H1 (cell line): ENCODE measurements around the gene GRIN3A. TPM values are rescaled to one million over a fixed set of nuclear protein-coding genes. Genes with fewer than 3 reads are reported as not detected.

ENCODE experiments used
- CTCF ChIA-PET: fragments of 300-600 bp; sonication (Branson Sonifier 250); formaldehyde crosslinking; loops from one replicate; lab custom pipeline; 2021; ENCODE audit not compliant: partially characterized antibody; lab: Charles Lee
- POLR2A ChIA-PET: fragments of 300-600 bp; sonication (Branson Sonifier 250); formaldehyde crosslinking; loops from one replicate; lab custom pipeline; 2021; ENCODE audit warnings: inconsistent platforms; ENCODE audit not compliant: partially characterized antibody; lab: Charles Lee
- DNase-seq, 2 experiments: peaks; one replicate each; pipeline versions ENCODE4 v3.0.0 to v3.0.0-alpha.2; 2010 to 2022; ENCODE audit warnings: low spot score in 2 of 2, low read depth in 1 of 2, mixed read lengths in 1 of 2
- FAIRE-seq: peaks from 2 replicates; lab custom pipeline; 2011; peaks lifted over from hg19 to GRCh38; lab: Jason Lieb, UNC
- H2AFZ ChIP-seq: 2 replicates; pipeline ENCODE4 v1.8.1; 2012; ENCODE audit warnings: low read length, inconsistent platforms
- H2AK5ac ChIP-seq: 2 replicates; pipeline ENCODE4 v1.6.1; 2013; ENCODE audit warnings: low read depth, low read length
- H2BK120ac ChIP-seq: replicated peaks from 2 replicates; pipeline ENCODE3; 2013; ENCODE audit warnings: low read depth, low read length, inconsistent platforms
- H2BK12ac ChIP-seq: 2 replicates; pipeline ENCODE4 v1.6.1; 2013; ENCODE audit warnings: low read depth, low read length
- H2BK15ac ChIP-seq: 2 replicates; pipeline ENCODE4 v1.6.1; 2013; ENCODE audit warnings: low read length
- H2BK20ac ChIP-seq: 2 replicates; pipeline ENCODE4 v1.6.1; 2013; ENCODE audit warnings: low read length
- H2BK5ac ChIP-seq: 2 replicates; pipeline ENCODE4 v1.6.1; 2013; ENCODE audit warnings: low read depth, low read length
- H3K14ac ChIP-seq: 2 replicates; pipeline ENCODE4 v1.6.1; 2013; ENCODE audit warnings: inconsistent platforms; ENCODE audit not compliant: insufficient read length
- H3K18ac ChIP-seq: 2 replicates; pipeline ENCODE4 v1.6.1; 2013; ENCODE audit warnings: low read length; ENCODE audit errors: extremely low read depth
- H3K23ac ChIP-seq: 2 replicates; pipeline ENCODE4 v1.6.1; 2013; ENCODE audit warnings: inconsistent platforms; ENCODE audit not compliant: insufficient read length
- H3K23me2 ChIP-seq: 2 replicates; pipeline ENCODE4 v1.6.1; 2013; ENCODE audit warnings: low read depth, low read length
- H3K27ac ChIP-seq: 2 replicates; pipeline ENCODE4 v1.6.1; 2011; ENCODE audit warnings: low read depth, low read length, inconsistent platforms
- H3K27me3 ChIP-seq, 4 experiments: replicated peaks in 1 of 4; 1 replicate in 1 of 4; 2 replicates in 3 of 4; pipeline versions ENCODE4 v1.6.1 to v1.8.1; 2011 to 2013; ENCODE audit warnings: low read length in 3 of 4, mild to moderate bottlenecking in 3 of 4, inconsistent platforms in 2 of 4, mixed read lengths in 2 of 4, moderate library complexity in 1 of 4; ENCODE audit not compliant: control insufficient read depth in 3 of 4, insufficient read depth in 3 of 4; ENCODE audit errors: extremely low read depth in 1 of 4
- H3K36me3 ChIP-seq, 4 experiments: 2 replicates each; pipeline versions ENCODE4 v1.6.1 to v1.8.1; 2011 to 2013; ENCODE audit warnings: mild to moderate bottlenecking in 4 of 4, low read length in 3 of 4, moderate library complexity in 2 of 4, control low read depth in 1 of 4, inconsistent platforms in 1 of 4; ENCODE audit not compliant: insufficient read depth in 4 of 4, control insufficient read depth in 2 of 4
- H3K4ac ChIP-seq: replicated peaks from 2 replicates; pipeline ENCODE3; 2013; ENCODE audit warnings: low read length, low read depth, mixed read lengths, inconsistent platforms; ENCODE audit not compliant: insufficient read length
- H3K4me1 ChIP-seq, 4 experiments: replicated peaks in 1 of 4; 1 replicate in 1 of 4; 2 replicates in 3 of 4; pipeline versions ENCODE4 v1.6.1 to v1.8.1; 2011 to 2013; ENCODE audit warnings: low read length in 3 of 4, inconsistent platforms in 2 of 4, mixed read lengths in 1 of 4; ENCODE audit not compliant: insufficient read depth in 4 of 4, control insufficient read depth in 3 of 4
- H3K4me2 ChIP-seq, 2 experiments: 2 replicates each; pipeline versions ENCODE4 v1.6.1 to v1.8.1; 2011 to 2013; ENCODE audit warnings: low read depth in 2 of 2, low read length in 2 of 2, control low read depth in 1 of 2, inconsistent platforms in 1 of 2, mild to moderate bottlenecking in 1 of 2; ENCODE audit not compliant: insufficient read depth in 1 of 2
- H3K4me3 ChIP-seq, 4 experiments: fragments of 200-600, 300-600 bp in 1 of 4; sonication (generic), shearing (Covaris generic), sonication (Bioruptor Twin) in 1 of 4; 2 replicates each; pipeline versions ENCODE4 v1.5.1 to v1.8.1; 2011 to 2016; ENCODE audit warnings: low read length in 4 of 4, low read depth in 3 of 4, control low read depth in 2 of 4, inconsistent platforms in 2 of 4, mild to moderate bottlenecking in 2 of 4, mixed read lengths in 1 of 4, moderate library complexity in 1 of 4; ENCODE audit not compliant: insufficient read depth in 2 of 4; ENCODE audit errors: extremely low read depth in 1 of 4
- H3K56ac ChIP-seq: replicated peaks from 2 replicates; pipeline ENCODE3; 2013; ENCODE audit warnings: low read depth, mild to moderate bottlenecking, mixed read lengths, low read length, inconsistent platforms; ENCODE audit not compliant: insufficient read length
- H3K79me1 ChIP-seq: 2 replicates; pipeline ENCODE4 v1.6.1; 2013; ENCODE audit warnings: low read depth, low read length, control low read depth
- H3K79me2 ChIP-seq, 2 experiments: 2 replicates each; pipeline versions ENCODE4 v1.6.1 to v1.8.1; 2012 to 2013; ENCODE audit warnings: low read length in 2 of 2, mild to moderate bottlenecking in 2 of 2, inconsistent platforms in 1 of 2; ENCODE audit not compliant: insufficient read depth in 2 of 2, control insufficient read depth in 1 of 2
- H3K9ac ChIP-seq, 4 experiments: replicated peaks in 1 of 4; 1 replicate in 1 of 4; 2 replicates in 3 of 4; pipeline versions ENCODE4 v1.6.1 to v1.8.1; 2011 to 2013; ENCODE audit warnings: low read depth in 3 of 4, low read length in 3 of 4, control low read depth in 2 of 4, mild to moderate bottlenecking in 2 of 4, moderate library complexity in 2 of 4, inconsistent platforms in 1 of 4; ENCODE audit errors: extremely low read depth in 1 of 4
- H3K9me3 ChIP-seq, 2 experiments: 2 replicates each; pipeline versions ENCODE4 v1.6.1 to v1.8.1; 2012 to 2013; ENCODE audit warnings: mild to moderate bottlenecking in 2 of 2, moderate library complexity in 2 of 2, control low read depth in 1 of 2, inconsistent platforms in 1 of 2, low read depth in 1 of 2, low read length in 1 of 2, mixed read lengths in 1 of 2; ENCODE audit not compliant: insufficient read depth in 2 of 2
- H4K20me1 ChIP-seq, 2 experiments: replicated peaks in 1 of 2; 2 replicates each; pipeline versions ENCODE3 to v1.8.1; 2011 to 2013; ENCODE audit warnings: inconsistent platforms in 2 of 2, low read length in 2 of 2, mild to moderate bottlenecking in 1 of 2; ENCODE audit not compliant: insufficient read depth in 2 of 2, control insufficient read depth in 1 of 2
- H4K5ac ChIP-seq: 2 replicates; pipeline ENCODE4 v1.6.1; 2013; ENCODE audit warnings: low read length, low read depth, mixed read lengths, inconsistent platforms; ENCODE audit not compliant: insufficient read length
- H4K8ac ChIP-seq: 2 replicates; pipeline ENCODE4 v1.8.0; 2013; ENCODE audit warnings: mild to moderate bottlenecking, moderate library complexity, low read length, inconsistent platforms; ENCODE audit not compliant: insufficient read depth; ENCODE audit errors: extremely low read depth
- H4K91ac ChIP-seq: replicated peaks from 2 replicates; pipeline ENCODE3; 2013; ENCODE audit warnings: low read length, mixed read lengths, inconsistent platforms; ENCODE audit not compliant: insufficient read length
- CBX5 ChIP-seq: fragments of 300-800, 300-1000 bp; sonication (generic); IDR thresholded peaks from 2 replicates; pipeline ENCODE4 v1.7.1; 2016; ENCODE audit warnings: antibody characterized with exemption, low read length, low read depth
- CHD1 ChIP-seq: IDR thresholded peaks from 2 replicates; pipeline ENCODE4 v1.6.1; 2012; ENCODE audit warnings: low read depth, low read length, improper control_type of control experiment
- E2F6 ChIP-seq: IDR thresholded peaks from 2 replicates; pipeline ENCODE4 v1.6.1; 2012; ENCODE audit warnings: inconsistent platforms
- EP300 ChIP-seq, 2 experiments: IDR thresholded peaks; 1 replicate in 1 of 2; 2 replicates in 1 of 2; pipeline ENCODE4 v1.6.1; 2011 to 2012; ENCODE audit warnings: low read depth in 2 of 2, low read length in 2 of 2, mild to moderate bottlenecking in 2 of 2, borderline replicate concordance in 1 of 2, inconsistent platforms in 1 of 2, moderate library complexity in 1 of 2
- HDAC2 ChIP-seq, 2 experiments: fragments of 300-600 bp in 1 of 2; sonication (generic) in 1 of 2; IDR thresholded peaks; 2 replicates each; pipeline ENCODE4 v1.6.1; 2011 to 2012; ENCODE audit warnings: low read depth in 2 of 2, low read length in 2 of 2, mild to moderate bottlenecking in 2 of 2, moderate library complexity in 2 of 2, borderline replicate concordance in 1 of 2, inconsistent platforms in 1 of 2
- MAFK ChIP-seq: IDR thresholded peaks from 2 replicates; pipeline ENCODE4 v1.6.1; 2012; ENCODE audit warnings: low read depth, mild to moderate bottlenecking, improper control_type of control experiment, low read length
- MAX ChIP-seq: IDR thresholded peaks from 2 replicates; pipeline ENCODE4 v1.6.1; 2012; ENCODE audit warnings: inconsistent platforms
- POLR2AphosphoS5 ChIP-seq: IDR thresholded peaks from 2 replicates; pipeline ENCODE4 v1.6.1; 2011; ENCODE audit warnings: low read depth, low read length
- RFX5 ChIP-seq: IDR thresholded peaks from 2 replicates; pipeline ENCODE4 v1.6.1; 2011; ENCODE audit warnings: low read depth, low read length, improper control_type of control experiment, borderline replicate concordance
- SAP30 ChIP-seq: fragments of 300-600 bp; sonication (generic); IDR thresholded peaks from 2 replicates; pipeline ENCODE4 v1.7.1; 2012; ENCODE audit warnings: low read length, moderate library complexity, mild to moderate bottlenecking, inconsistent platforms; ENCODE audit not compliant: insufficient read depth, insufficient replicate concordance
- TAF1 ChIP-seq: IDR thresholded peaks from 2 replicates; pipeline ENCODE4 v1.6.1; 2011; ENCODE audit warnings: mild to moderate bottlenecking, low read depth, low read length
- YY1 ChIP-seq: IDR thresholded peaks from 2 replicates; pipeline ENCODE4 v1.6.1; 2011; ENCODE audit warnings: low read depth, mild to moderate bottlenecking, low read length
- ZNF274 ChIP-seq: IDR thresholded peaks from 2 replicates; pipeline ENCODE4 v1.7.0; 2012; ENCODE audit warnings: low read length, borderline replicate concordance; ENCODE audit errors: extremely low read depth
- polyA plus RNA-seq, 7 experiments: library from polyadenylated mRNA; depleted of rRNA in 3 of 7; stranded (reverse) in 5 of 7; unstranded in 2 of 7; fragments of >200 nt in 5 of 7; fragments of 200-250 nt in 2 of 7; gene quantifications; 1 replicate in 5 of 7; 2 replicates in 1 of 7; 4 replicates in 1 of 7; pipeline versions ENCODE4 v1.2.1 to v1.2.3, GENCODE V29; 2011 to 2013; ENCODE audit warnings: missing spikeins in 2 of 7, mixed read lengths in 2 of 7
- total RNA-seq: library from RNA; stranded (reverse); fragmentation: NEBNext Ultra II Directional; extraction: Animal tissue kit (Norgen Biotek cat#: 25700); gene quantifications from 2 replicates; pipeline ENCODE4 v1.2.1, GENCODE V29; 2021

The GRIN3A gene
- total and polyA plus RNA-seq, 2 of the 8 experiments (the other 6 are each of a cell fraction or from before 2014, with no cell fraction given) = 0.04 TPM; not detected in 1

GRCh38 chr9:101564252-101564651, 174.2 kb downstream of the GRIN3A start:
- H2BK5ac ChIP-seq = no peak overlapping the region

More at GRCh38 chr9:101564252-101564651, 174.2 kb downstream of the GRIN3A start:
- TF ChIP-seq MAFK = no peak
- no peak for TF ChIP-seq SAP30
- no peak for TF ChIP-seq CBX5
- TF ChIP-seq MAX = no peak
- no peak for TF ChIP-seq ZNF274
- TF ChIP-seq RFX5 = no peak
- TF ChIP-seq YY1 = no peak
- TF ChIP-seq EP300 (IDR thresholded peaks at IDR 0.05; ENCODE audit: borderline replicate concordance in 1 of 2, low read depth in 2 of 2, low read length in 2 of 2) = no peak
- TF ChIP-seq TAF1 = no peak
- no peak for TF ChIP-seq POLR2AphosphoS5
- TF ChIP-seq HDAC2 (IDR thresholded peaks at IDR 0.05; ENCODE audit: borderline replicate concordance in 1 of 2, low read depth in 2 of 2, low read length in 2 of 2) = no peak
- TF ChIP-seq E2F6 = no peak
- no peak for TF ChIP-seq CHD1
- no peaks in the 10 kb centered on the region for H3K79me1 ChIP-seq
- no peaks in the 10 kb centered on the region for H3K23me2 ChIP-seq
- H3K56ac ChIP-seq = no peak overlapping the region
- no peak overlapping the region for H4K5ac ChIP-seq
- H3K27ac ChIP-seq = no peak overlapping the region
- no peak overlapping the region for H3K4me2 ChIP-seq
- H3K4ac ChIP-seq = no peak overlapping the region
- H3K9me3 ChIP-seq = no peaks in the 10 kb centered on the region
- no peaks in the 10 kb centered on the region for H3K27me3 ChIP-seq
- H2AFZ ChIP-seq = no peak overlapping the region
- H3K4me3 ChIP-seq = no peak overlapping the region
- H3K18ac ChIP-seq = no peak overlapping the region
- H3K4me1 ChIP-seq = no peaks in the 10 kb centered on the region
- 0 out of 4 replicates have a peak, but pooled peaks cover 0 to 1% of the 10 kb centered on the region in 2 experiments for H3K79me2 ChIP-seq
- H2AK5ac ChIP-seq = no peak overlapping the region
- H2BK120ac ChIP-seq = no peak overlapping the region
- no peak overlapping the region for H3K14ac ChIP-seq
- no peak overlapping the region for H2BK20ac ChIP-seq
- CTCF ChIA-PET = interaction anchor here (0.9 to 3.0 kb wide), 9 partner anchors 7 to 115 kb away, joined by 3 to 13 read pairs (median 4); no protein-coding TSS in a partner anchor
- no peak overlapping the region for H3K9ac ChIP-seq
- no peak overlapping the region for H2BK12ac ChIP-seq
- POLR2A ChIA-PET = interaction anchor here (0.7 to 1.0 kb wide), 2 partner anchors 9 to 1588 kb away, joined by 3 read pairs; no protein-coding TSS in a partner anchor
- no peak overlapping the region for H4K8ac ChIP-seq
- DNase-seq (no peak), FAIRE-seq (no peak)
- peaks cover 4 to 47% (median 31%) of the 10 kb centered on the region in 4 experiments; a peak in 7 of 8 replicates for H3K36me3 ChIP-seq
- H4K20me1 ChIP-seq = peaks cover 0 to 4% of the 10 kb centered on the region in 2 experiments
- no peak overlapping the region for H4K91ac ChIP-seq
- H2BK15ac ChIP-seq = no peak overlapping the region
- no peak overlapping the region for H3K23ac ChIP-seq
